ENCODE results near the gene AIFM3. TPM values are rescaled to one million over a fixed set of nuclear protein-coding genes. Genes with fewer than 3 reads are reported as not detected.

AIFM3 gene
- total RNA-seq, 1 experiment from 2014 or later = 7.4 TPM

DNA sequence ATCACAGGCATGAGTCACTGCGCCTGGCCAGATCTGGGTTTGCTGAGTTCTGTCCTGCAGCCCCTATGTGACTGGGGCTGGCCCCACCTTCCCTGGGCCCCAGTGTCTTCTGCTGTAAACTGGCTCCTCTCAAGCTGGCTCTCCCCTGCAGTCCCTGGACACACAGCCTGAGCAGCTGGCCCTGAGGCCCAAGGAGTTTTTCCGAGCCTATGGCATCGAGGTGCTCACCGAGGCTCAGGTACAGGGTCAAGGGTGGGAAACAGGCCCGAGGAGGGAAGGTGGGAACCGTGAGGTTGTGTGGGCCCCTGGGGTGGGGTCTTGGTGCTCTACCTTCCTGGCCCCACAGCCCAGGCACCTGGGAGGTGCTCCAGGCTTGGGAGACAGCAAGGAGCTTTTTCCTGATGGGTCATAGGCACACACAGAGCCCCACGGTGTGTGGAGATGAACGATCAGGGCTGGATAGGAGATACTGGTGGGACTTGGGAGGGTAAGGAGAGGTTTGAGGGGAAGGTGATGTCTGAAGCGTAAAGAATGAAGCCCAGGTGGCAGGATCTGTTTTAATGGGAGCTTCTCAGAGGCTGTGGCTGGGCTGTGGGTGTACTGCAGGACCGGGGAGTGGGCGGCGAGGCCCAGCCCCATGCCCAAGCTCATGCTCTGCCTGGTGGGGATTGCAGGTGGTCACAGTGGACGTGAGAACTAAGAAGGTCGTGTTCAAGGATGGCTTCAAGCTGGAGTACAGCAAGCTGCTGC, 8.7 kb downstream of the AIFM3 start:
- no peaks in the 10 kb centered on the region for H3K36me3 ChIP-seq (ENCODE audit: low read depth)
- CTCF ChIA-PET = no interaction called here
- H3K4me1 ChIP-seq (replicated peaks; ENCODE audit: insufficient read depth) = no peaks in the 10 kb centered on the region
- H2AFZ ChIP-seq = no peak overlapping the region
- DNase-seq = no peak
- POLR2A ChIA-PET (ENCODE audit: unreplicated experiment) = no interaction called here
- intact Hi-C loops (cut with micrococcal nuclease; ENCODE audit: unreplicated experiment) = no loop called here
- H3K79me2 ChIP-seq (ENCODE audit: low read depth) = no peaks in the 10 kb centered on the region
- H3K4me3 ChIP-seq = no peak overlapping the region
- H3K27me3 ChIP-seq (ENCODE audit: insufficient read depth, low read depth) = no peaks in the 10 kb centered on the region
- no peaks in the 10 kb centered on the region for H3K9me2 ChIP-seq (ENCODE audit: insufficient read depth)
- H3K4me2 ChIP-seq = no peak overlapping the region
- no TSS peak for BruUV-seq (replicated peaks)
- peaks cover 5% of the 10 kb centered on the region; the same call in 1 of the 2 replicates for H3K9me3 ChIP-seq (ENCODE audit: insufficient read depth, low read depth)
- no peak overlapping the region for H3K27ac ChIP-seq
- no peaks in the 10 kb centered on the region for H4K20me1 ChIP-seq (ENCODE audit: insufficient read depth)
- TF ChIP-seq EZH2 (IDR thresholded peaks at IDR 0.05; ENCODE audit: low read depth) = no peak
- TF ChIP-seq, protein P1, sequence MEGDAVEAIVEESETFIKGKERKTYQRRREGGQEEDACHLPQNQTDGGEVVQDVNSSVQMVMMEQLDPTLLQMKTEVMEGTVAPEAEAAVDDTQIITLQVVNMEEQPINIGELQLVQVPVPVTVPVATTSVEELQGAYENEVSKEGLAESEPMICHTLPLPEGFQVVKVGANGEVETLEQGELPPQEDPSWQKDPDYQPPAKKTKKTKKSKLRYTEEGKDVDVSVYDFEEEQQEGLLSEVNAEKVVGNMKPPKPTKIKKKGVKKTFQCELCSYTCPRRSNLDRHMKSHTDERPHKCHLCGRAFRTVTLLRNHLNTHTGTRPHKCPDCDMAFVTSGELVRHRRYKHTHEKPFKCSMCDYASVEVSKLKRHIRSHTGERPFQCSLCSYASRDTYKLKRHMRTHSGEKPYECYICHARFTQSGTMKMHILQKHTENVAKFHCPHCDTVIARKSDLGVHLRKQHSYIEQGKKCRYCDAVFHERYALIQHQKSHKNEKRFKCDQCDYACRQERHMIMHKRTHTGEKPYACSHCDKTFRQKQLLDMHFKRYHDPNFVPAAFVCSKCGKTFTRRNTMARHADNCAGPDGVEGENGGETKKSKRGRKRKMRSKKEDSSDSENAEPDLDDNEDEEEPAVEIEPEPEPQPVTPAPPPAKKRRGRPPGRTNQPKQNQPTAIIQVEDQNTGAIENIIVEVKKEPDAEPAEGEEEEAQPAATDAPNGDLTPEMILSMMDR (conservative IDR thresholded peaks at IDR 0.05) = no peak
- no peaks in the 10 kb centered on the region for H3F3A ChIP-seq (ENCODE audit: insufficient read depth, low read depth)

DNA sequence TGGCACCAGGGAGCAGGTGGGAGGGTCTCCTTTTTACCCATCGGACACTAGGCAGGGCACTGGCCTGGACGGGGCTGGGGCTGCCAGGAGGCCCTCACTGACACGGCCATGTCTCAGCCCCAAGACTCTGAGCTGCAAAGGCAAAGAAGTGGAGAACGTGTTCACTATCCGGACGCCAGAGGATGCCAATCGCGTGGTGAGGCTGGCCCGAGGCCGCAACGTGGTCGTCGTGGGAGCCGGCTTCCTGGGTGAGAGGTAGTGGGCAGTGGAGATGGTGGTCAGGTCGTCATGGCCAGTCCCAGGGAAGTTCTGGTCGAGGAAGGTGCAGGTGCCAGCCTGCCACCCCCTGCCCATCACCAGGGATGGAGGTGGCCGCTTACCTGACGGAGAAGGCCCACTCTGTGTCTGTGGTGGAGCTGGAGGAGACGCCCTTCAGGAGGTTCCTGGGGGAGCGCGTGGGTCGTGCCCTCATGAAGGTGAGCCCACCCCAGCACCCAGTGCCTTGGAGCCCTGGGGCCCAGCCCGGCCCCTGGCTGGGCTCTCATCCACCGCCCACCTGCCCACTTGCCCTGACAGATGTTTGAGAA, 9.3 kb downstream of the AIFM3 start:
- no peaks in the 10 kb centered on the region for H4K20me1 ChIP-seq (ENCODE audit: insufficient read depth)
- TF ChIP-seq EZH2 (IDR thresholded peaks at IDR 0.05; ENCODE audit: low read depth) = no peak
- TF ChIP-seq, protein P1 (conservative IDR thresholded peaks at IDR 0.05) = no peak
- no peak for DNase-seq
- H3K4me3 ChIP-seq = no peak overlapping the region
- no peak overlapping the region for H3K27ac ChIP-seq
- no peaks in the 10 kb centered on the region for H3K4me1 ChIP-seq (replicated peaks; ENCODE audit: insufficient read depth)
- intact Hi-C loops (cut with micrococcal nuclease; ENCODE audit: unreplicated experiment) = no loop called here
- H3K9me2 ChIP-seq (ENCODE audit: insufficient read depth) = no peaks in the 10 kb centered on the region
- no peaks in the 10 kb centered on the region for H3K27me3 ChIP-seq (ENCODE audit: insufficient read depth, low read depth)
- H3F3A ChIP-seq (ENCODE audit: insufficient read depth, low read depth) = no peaks in the 10 kb centered on the region
- no TSS peak for BruUV-seq (replicated peaks)
- ChIA-PET CTCF (no interaction called here), POLR2A (ENCODE audit: unreplicated experiment) (no interaction called here)
- H3K36me3 ChIP-seq (ENCODE audit: low read depth) = no peaks in the 10 kb centered on the region
- no peaks in the 10 kb centered on the region for H3K79me2 ChIP-seq (ENCODE audit: low read depth)
- H2AFZ ChIP-seq = no peak overlapping the region
- H3K9me3 ChIP-seq (ENCODE audit: insufficient read depth, low read depth) = peaks cover 5% of the 10 kb centered on the region; the same call in 1 of the 2 replicates
- no peak overlapping the region for H3K4me2 ChIP-seq

DNA sequence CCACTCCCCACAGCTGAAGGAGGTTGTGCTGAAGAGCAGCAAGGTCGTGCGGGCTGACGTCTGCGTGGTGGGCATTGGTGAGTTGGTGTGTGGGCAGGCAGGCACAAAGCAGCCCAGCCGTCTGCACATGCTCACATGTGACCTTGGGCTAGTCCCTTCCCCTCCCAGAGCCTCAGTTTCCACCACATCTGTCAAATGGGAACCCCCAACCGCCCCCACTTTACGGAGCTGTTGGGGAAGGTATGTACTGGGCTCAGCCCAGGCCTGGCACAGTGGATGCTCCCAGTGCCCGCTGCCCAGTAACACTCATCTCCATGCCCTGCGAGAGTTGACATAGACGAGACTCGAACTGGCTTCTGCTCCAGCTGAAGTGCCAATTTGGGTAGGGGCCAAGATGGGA, 10.0 kb downstream of the AIFM3 start:
- H3K36me3 ChIP-seq (ENCODE audit: low read depth) = no peaks in the 10 kb centered on the region
- ChIA-PET CTCF (no interaction called here), POLR2A (ENCODE audit: unreplicated experiment) (no interaction called here)
- no TSS peak for BruUV-seq (replicated peaks)
- H3K9me2 ChIP-seq (ENCODE audit: insufficient read depth) = no peaks in the 10 kb centered on the region
- intact Hi-C loops (cut with micrococcal nuclease; ENCODE audit: unreplicated experiment) = no loop called here
- peaks cover 5% of the 10 kb centered on the region; the same call in 1 of the 2 replicates for H3K9me3 ChIP-seq (ENCODE audit: insufficient read depth, low read depth)
- no peaks in the 10 kb centered on the region for H3K79me2 ChIP-seq (ENCODE audit: low read depth)
- TF ChIP-seq, protein P1 (conservative IDR thresholded peaks at IDR 0.05) = no peak
- TF ChIP-seq EZH2 (IDR thresholded peaks at IDR 0.05; ENCODE audit: low read depth) = no peak
- H3K27me3 ChIP-seq (ENCODE audit: insufficient read depth, low read depth) = no peaks in the 10 kb centered on the region
- H2AFZ ChIP-seq = no peak overlapping the region
- H3K4me2 ChIP-seq = no peak overlapping the region
- no peaks in the 10 kb centered on the region for H3K4me1 ChIP-seq (replicated peaks; ENCODE audit: insufficient read depth)
- no peaks in the 10 kb centered on the region for H4K20me1 ChIP-seq (ENCODE audit: insufficient read depth)
- no peak overlapping the region for H3K4me3 ChIP-seq
- no peak for DNase-seq
- no peak overlapping the region for H3K27ac ChIP-seq
- H3F3A ChIP-seq (ENCODE audit: insufficient read depth, low read depth) = no peaks in the 10 kb centered on the region

Measured in PC-9 (cell line).